Ramos (cell line): ENCODE results near the gene RS1.

Experiments
- in situ Hi-C: fragments of 300-500 bp; cut with MboI; formaldehyde crosslinking; loops from one replicate; pipeline ENCODE4 v1.14.3; 2022; ENCODE audit warnings: low sequenced_read_pairs; ENCODE audit not compliant: unreplicated experiment

RS1 gene

DNA sequence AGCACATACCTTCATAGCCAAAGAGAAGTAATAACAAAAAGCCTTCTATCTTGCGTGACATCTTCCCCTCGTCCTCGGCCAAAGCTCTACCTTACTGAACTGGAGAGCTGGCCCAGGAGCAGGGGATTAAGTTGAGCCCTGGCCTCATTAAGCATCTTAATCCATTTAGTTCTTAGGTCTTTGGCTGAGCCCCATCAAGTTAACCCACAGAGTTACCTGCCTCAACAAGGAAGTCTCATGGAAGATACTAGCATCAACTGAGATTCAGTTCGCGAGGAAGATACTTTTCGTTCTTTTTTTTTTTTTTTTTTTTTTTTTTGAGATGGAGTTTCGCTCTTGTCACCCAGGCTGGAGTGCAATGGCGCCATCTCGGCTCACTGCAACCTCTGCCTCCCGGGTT lies at the start of gene RS1:
Gene RS1, minus strand, starts transcription at position 101 of the 400 bp plus-strand sequence. Its CDS starts 40 bp downstream, at position 61.
- in situ Hi-C loops, result no loop called here

DNA sequence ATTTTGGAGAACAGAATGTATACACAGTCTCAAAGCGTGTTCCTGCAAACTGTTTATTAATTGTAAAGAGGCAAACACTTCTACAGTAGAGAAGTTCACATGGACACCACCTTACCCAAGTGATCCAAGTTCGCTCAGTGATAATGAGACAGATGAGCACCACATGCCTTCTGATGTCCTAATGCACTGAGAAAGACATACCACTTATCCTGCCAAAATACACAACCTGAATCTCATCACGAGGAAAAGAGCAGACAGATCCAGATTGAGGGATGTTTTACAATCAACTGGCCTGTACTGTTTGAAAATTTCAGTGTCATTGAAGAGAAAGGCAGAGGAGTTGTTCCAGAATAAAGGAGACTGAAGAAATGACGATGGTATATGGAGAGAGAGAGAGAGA lies 47.9 kb upstream of the RS1 start:
- in situ Hi-C loops, result no loop called here

DNA sequence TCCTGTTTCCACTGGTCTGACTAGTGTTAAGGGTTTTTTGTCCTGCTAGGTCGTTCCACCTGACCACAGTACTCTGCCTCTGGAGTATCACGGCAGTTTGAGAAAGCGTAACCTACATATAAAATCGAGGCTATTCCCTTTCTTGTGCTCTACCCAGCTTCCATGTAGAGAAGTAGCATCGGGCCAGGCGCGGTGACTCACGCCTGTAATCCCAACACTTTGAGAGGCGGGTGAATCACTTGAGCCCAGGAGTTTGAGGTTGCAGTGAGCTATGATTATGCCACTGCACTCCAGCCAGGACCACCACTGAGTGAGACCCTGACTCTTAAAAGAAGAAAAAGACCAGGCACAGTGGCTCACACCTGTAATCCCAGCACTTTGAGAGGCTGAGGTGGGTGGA lies 43.0 kb upstream of the RS1 start:
- in situ Hi-C loops, result no loop called here

DNA sequence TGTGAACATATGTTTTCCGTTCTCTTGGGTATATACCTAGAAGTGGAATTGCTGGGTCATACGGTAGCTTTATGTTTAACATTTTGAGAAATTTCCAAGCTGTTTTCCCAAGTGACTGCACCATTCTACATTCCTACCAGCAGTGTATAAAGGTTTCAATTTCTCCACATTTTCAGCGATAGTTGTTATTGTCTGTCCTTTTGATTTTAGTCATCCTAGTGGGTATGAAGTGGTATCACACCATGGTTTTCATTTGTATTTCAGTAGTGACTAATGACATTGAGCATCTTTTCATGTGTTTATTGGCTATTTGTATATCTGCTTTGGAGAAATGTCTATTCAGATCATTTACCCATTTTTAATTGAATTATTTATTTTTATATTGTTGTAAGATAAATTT lies 37.9 kb upstream of the RS1 start:
- in situ Hi-C loops, result no loop called here

DNA sequence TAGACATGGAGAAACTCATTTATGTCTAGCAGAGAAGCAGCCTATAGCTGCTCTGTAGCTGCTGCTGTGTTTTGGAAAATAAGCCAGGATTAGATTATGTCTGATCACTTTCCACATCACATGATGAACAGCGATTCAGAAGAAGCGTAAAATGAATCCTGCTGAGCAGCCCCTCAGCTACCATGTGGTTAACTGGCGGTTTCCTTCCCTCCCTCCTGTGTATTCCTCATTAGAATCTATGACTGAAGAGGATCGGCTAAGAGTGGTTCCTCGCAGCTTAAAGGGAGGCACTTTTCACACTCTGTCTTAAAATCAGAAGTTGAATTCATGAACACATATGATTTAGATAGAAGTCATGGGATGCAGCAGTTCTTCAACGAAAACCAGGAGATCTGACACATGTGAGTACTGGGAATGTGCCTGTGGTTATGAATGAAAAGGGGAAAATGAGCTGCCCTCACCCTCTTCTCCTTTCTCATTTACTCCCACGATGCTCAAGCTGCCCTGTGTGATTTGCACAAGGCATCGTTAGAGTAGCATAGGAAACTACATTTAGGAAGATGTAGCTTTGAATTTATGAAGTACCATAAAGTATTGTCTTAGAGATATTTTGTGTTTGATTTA lies 35.6 kb upstream of the RS1 start, which contains the start of gene PPEF1:
Gene PPEF1, plus strand, starts transcription at position 220 of the 624 bp plus-strand sequence. Its CDS starts 136 bp downstream, at position 356.
- in situ Hi-C loops, result no loop called here

DNA sequence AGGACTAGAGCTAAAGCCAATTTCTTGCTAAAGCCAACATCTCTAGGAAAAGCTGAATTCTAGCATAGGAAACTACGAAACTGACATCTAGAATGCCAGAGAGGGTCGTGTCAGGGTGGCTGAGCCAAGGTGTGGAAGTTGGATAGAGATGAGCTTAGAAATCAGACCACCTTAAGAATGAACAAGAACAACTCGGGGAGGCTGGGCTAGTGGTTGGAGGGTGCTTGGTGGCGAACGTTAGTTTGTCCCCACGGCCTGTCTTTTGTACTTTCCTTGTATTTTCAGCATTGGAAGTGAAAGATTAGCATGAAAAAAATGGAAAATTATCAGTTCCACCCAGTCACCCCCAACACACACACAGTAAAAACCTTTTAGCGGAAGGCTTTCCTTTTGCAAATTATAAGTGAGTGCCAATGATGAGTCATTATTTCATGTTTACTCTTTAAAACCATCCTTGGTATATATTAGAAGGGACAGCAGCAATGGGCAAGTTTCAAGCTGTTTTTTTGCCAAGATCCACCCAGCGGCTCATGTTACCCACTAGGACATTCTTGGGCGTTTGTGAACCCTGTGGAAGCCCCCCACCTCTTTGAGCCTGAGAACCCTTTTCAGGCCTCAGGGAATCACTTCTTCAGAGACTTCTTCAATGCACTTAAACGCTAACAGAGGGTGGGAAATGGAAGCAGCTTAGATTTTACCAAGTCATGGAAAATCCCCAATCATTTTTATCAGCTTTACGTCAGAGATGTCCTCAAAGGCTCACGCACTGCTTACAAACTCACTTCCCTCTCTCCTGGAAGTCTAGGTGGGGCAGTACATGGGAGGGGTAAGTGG lies 30.7 kb upstream of the RS1 start:
- in situ Hi-C loops, result no loop called here

DNA sequence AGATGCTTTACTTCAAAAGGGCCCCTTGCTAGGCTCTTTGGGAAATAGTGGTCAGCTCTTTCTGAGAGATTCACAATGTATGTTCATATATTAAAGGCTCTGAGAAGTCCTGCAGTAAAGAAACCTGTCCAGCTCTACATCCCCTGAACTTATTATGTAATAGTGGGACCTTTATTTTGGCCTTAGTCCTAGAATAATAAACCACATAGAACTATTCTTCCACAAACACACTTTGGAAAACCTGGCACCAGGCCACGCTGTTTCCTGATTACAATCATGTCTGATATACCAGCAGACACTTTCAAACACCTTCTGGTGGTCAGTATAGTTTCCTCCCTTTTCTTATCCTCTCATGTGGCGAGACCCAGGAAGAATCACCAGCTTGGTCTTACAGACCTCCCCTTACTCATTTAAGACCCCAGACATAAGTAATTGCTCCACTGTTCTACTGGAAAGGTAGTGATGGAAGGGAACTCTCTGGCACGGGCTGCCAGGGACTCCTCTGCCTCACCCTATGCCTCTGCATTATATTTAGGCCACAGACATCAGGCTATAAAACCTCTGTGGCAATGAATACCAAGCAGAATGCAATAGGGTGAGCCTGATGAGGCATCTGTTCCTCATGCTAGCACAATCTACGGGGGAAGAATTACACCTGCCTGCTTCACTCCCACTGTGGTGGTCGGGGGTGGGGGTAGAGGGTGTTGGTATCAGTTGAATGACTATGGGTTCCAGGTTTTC lies 29.9 kb upstream of the RS1 start:
- in situ Hi-C loops, result no loop called here

DNA sequence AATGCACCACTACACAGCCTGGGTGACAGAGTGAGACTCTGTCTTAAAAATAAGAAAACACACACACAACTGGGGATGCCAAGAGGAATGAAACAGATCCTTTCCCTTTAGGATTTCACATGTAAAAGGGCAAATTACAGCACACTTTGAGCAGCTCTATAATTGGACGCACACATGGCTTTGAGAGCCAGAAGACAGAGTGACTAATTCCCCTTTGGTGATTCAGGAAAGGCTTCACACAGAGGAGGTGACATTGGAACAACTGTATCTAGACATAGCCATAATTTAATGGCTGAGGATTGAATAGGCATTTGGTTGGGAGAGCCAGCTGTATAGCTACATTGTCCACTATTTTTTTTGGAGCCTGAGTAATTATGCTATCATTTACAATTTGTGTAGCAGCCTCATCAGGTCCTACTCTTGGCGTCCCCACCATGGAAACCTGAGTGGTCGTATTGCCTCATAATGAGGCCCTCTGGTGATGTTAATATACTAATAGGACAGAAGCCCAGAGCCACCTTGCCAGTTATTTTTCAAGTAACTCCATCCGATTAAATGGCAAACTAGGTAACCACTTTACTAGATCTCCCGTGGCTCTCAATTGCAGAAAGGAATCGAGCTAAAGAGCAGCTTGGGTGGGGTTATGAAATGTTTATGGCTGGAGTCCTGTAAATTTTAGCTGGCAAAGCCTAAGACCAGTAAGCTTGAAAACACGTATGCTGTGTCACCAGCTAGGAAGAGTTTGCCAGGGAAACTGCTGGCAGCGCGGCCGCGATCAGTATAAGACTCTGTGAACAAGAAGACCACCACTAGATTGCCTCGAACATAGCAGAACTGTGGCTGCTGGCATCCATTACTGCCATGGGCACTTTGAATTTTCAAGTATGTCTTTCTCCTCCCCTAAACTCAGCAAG lies 27.1 kb upstream of the RS1 start:
- in situ Hi-C loops, result no loop called here

DNA sequence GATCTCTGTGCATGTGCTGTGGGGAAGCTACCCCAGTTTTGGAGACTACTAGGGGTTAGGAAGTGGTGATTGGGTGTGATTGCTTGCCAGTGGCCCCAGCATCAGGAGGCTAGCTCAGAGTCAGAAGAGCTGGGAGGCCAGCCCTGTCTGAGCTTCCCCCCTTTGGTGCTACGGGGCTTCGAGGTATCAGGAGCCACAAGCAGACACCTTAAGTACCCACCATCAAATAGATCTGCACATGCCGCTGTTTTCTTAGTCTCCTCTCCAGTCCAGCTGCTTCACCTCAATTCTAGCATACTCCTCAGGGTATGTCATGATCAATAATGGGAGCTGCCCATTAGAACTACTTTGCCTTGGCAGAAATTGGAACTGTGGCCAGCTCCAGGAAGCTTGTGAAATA lies 24.7 kb upstream of the RS1 start:
- in situ Hi-C loops, result no loop called here

DNA sequence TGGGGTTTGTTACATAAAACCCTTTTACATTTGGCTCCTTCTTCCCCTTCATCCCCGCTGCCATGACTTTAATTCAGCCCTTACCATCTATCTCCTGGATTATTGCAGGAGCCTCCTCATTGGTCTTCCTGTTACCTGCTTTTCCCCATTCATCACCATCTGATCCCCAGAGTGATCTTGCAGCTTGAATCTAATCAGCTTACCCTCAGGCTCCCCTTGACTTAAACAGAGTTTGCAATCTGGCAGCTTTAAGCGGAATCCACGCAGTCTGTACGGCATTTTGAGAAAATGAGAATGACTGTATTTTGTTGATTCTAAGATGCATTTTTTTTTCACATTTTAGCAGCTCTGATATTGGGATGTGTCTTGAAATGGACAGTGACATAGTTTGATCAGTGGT lies 20.6 kb upstream of the RS1 start:
- in situ Hi-C loops, result no loop called here

DNA sequence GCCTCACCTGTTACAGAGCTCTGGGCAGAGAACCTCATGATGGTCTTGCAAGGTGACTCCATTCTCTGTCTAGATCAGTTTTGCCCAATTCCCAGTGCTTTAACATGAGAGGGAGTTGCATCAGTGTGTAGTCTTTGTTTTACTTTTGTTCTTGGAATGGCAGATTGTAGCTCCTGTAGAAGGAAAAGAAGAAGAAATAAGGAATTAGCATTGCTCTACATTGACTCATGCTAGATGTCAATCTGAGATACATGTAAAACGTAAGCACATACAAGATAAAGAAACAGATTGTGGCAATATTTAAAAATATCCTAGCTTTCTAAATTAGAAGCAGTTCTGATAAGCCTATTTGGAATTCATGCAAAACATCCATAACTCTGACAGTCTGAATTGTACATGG lies 19.5 kb upstream of the RS1 start:
- in situ Hi-C loops, result no loop called here

DNA sequence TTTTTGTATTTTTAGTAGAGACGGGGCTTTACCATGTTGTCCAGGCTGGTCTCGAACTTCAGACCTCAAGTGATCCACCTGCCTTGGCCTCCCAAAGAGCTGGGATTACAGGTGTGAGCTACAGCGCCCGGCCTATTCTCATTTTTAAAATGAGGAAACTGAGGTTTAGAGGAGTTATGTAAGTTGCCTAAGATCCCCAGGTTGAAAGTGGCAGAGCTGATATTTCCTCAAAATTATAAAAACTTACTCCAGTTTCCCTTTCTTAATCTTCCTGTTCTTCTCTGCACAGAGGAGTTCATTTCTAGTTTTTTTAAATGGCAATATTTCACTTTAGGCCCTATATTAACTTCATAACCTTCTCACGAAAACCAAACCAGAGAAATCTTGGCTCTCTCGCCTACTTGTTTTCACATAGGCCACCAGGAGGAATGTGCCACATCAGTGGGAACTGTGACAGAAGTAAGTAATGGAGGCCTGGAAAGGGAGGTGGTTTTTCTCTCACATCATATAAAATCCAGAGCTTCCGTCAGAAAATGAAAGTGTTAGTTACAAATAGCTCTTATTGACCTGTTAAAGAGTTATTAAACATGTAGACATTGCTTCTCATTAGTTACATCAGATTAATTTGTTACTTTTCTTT lies 16.1 kb upstream of the RS1 start:
- in situ Hi-C loops, result no loop called here

DNA sequence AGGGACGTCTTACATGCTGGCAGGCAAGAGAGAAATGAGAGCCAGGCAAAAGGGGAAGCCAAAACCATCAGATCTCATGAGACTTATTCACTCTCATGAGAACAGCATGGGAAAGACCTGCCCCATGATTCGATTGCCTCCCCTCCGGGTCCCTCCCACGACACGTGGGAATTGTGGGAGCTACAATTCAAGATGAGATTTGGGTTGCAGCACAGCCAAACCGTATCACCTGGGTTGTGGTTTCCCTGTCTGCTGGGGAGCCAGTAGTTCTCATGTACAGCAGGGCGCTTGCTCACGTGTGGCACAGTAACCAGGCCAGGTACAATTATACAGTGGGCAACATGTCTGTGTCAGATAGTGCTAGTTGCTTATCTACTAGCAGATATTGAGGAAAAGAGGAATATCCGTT lies 11.1 kb upstream of the RS1 start:
- in situ Hi-C loops, result no loop called here

DNA sequence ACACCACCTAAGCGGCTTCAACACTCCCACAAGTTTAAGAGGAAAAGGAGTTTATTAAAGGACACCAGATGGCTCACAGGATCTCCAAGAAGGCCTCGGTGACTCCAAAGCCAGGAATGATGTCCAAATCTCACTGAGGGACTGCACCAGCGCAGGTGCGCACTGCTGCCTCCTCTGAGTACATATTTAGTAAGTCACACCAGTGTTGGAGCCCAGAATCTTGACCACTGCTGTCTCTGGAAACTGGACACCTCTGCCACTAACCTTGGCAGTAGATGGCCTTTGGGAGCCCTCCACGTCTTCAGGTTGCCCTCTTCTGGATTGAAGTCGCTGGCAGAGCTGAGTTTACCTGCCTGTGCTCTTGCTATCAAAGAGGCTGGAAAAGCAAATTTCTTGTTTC lies 10.1 kb upstream of the RS1 start:
- in situ Hi-C loops, result no loop called here

DNA sequence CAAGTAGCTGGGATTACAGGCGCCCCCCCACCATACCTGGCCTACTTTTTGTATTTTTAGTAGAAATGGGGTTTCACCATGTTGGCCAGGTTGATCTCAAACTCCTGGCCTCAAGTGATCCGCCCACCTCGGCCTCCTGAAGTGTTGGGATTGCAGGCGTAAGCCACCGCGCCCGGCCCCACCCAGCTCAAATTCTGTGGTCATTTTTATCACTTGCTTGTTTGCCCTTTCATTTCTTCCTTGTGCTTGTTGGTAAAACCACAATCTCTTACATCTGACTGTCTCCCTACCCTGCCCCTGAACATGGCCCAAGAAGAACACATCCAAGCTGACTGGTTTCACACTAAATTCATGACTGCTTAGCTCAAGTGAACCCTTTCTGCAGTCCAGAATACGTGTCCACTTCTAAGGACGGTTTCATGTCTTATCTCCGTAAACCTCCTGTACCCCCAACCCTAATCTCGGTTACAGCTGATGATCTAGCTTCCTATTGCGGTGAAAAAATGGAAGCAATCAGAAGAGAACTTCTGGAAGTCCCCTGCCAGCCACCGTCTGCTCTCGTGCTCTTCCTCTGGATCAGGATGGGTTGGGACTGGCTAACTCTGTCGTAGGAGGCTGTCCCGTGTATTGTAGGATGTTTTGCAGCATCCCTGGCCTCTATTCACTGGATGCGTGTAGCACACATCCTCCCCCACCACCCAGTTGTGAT lies 5.4 kb upstream of the RS1 start:
- in situ Hi-C loops, result no loop called here

DNA sequence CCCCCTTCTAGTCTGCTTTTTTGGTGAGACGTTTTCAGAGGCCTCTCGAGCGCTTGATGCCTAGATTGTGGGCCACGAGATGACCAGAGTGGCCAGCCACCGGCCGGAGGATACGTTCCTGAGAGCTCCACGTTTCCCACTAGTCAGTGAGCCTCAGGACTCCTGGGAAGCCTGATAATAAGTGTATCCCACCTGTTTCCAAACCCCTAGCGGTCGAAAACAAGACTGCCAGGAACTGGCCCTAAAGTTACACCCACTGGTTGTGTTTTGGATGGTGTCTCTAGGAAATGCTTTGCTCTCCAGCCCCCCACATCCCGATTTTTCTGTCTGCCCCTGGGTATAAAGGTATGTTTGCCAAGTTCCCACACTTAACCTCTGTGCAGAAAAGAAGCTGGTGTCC lies 4.6 kb upstream of the RS1 start:
- in situ Hi-C loops, result no loop called here

DNA sequence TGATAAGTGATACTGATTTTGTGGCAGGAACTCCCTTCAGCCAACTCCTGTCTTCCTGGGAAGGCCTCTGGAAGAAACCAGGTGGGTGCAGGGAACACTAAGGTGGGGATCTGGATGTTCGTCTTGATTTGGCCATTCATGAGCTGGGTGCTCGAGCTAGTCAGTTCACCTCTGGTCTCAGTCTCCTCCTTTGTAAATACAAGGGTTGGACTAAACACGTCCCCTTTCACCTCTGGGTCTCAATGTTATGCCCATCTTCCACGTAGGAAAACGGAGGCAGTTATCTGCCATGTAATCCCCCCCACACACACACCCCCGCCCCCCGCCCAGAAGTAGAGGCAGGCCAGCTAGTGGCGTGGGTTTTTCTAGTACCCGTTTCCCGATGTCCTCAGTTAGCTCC lies 4.1 kb upstream of the RS1 start:
- in situ Hi-C loops, result no loop called here

DNA sequence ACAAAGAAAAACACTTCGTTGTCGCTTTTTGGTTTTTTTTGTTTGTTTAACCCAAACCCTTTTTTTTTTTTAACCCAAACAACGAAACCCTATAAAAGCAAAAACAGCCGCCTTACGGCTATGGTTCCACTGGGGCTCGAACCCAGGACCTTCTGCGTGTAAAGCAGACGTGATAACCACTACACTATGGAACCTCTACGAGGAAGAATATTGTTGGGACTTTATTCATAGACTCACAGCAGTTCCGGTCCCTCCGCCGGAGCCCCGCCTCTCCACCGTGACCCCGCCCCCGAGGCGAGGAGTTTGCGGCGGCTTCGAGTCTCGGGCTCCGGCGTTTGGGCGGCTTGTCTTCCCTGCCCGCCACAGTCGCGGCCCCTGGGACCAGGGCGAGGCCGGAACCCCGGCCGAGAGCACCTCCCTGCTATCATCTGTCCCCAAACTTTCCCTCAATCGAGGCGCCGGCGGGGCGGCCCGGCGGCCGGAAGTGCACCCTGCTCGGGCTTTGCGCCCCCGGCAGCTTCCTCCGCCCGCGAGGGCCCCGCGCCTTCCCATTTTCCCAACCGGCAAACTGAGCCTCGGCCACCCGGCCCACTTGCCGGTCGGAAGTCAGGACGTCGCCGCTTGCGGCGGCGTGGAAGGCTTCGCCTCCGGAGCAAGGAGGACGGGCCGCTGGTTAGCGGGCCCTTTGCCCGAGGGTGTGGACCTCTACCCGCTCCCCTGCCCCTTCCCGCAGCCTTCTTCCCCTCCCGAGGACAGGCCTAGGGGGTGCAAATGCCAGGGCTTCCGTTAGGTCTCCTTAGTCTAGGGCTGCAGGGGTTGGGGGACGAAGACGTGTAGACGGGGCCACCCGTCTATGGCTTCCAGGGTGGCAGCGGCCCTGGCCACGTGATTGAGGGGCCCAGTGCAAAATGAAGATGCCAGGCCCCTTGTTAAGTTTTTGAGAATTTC lies 3.2 kb upstream of the RS1 start:
- in situ Hi-C loops, result no loop called here
